Adipose tissue (tissue), 3 donors: Measurements from ENCODE around the gene PLXNA4. TPM values are rescaled to one million over a fixed set of nuclear protein-coding genes. Genes with fewer than 3 reads are reported as not detected.

ENCODE experiments used
- H3K27ac ChIP-seq: one replicate; pipeline ENCODE4 v1.5.1; 2013; ENCODE audit warnings: low read depth, low read length
- WGBS, 3 donors: extraction: QIAGEN DNeasy Blood & Tissue Kit; methylation state at CpG; one replicate each; pipeline ENCODE4 v1.1.7; 2013; 5-methylcytosine and 5-hydroxymethylcytosine counted together
- polyA plus RNA-seq, 3 donors: library from polyadenylated mRNA; stranded (reverse); fragments of 200-250 nt; gene quantifications; one replicate each; pipeline ENCODE4 v1.2.3, GENCODE V29; 2013
- donor health status: healthy with polysubstance abuse.
- donor health status: Bipolar disorder and iron deficiency.
- donor health status: healthy.

The PLXNA4 gene
- polyA plus RNA-seq, 3 donors: 1.6 to 38.3 (median 11.6) TPM

DNA sequence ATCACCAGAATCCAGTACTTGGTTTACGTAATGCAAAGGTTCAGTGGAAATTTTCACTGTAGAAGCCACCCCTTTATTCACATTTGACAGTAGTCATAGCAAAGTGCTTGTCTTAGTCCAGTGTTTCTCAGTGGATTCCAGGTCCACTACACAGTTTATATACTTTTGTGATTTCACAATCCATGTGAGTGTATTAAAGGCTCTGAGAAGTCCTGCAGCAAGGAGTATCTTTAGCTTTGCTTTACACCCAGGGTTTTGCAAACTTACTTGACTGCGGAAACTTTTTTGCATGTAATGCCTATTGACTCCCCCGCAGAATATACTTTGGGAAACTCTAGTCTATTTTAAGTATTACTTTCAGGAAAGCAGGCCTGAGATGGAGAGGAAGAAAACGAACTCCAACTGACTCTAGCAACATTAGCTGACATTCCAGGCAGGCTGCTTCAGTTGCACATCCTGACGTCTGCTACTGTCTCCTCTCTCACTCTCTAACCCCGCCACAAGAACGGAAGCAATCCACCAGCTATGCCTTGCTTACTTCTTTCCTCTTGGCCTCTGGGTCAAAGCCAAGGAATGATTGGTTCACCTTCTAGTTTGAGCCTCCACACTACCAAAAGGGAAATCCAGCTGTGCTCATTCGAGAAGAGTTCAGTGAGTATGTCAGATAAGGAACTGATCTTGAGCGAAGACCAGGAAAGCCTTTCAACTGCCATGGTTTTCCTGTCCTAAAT, 6.2 kb downstream of the PLXNA4 start:
- H3K27ac ChIP-seq: no peak overlapping the region
- WGBS, 3 donors: 46 to 59% (median 48%) methylated on average over 9 of the region's 9 CpGs

DNA sequence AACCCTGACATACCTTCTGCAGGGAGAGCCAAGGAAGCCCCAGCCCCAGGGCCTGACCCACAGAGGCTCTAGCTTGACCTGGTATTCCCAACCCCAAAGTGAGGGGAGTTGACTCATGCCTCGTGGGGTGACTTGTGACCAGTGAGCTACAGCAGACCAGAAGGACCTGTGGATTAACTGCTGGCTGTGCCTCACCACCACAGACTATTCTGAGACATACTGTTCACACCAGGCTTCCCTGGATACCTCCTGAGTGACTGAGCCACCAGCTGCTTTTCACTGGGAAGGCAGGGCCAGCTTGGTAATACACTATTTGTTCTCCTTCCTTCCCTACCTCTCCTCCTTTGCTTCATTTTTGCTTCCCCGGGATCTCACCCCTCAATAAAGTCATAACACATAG, 7.3 kb downstream of the PLXNA4 start:
- no peak overlapping the region for H3K27ac ChIP-seq
- WGBS, 3 donors: 60 to 95% (median 86%) methylated on average over 2 of the region's 2 CpGs

DNA sequence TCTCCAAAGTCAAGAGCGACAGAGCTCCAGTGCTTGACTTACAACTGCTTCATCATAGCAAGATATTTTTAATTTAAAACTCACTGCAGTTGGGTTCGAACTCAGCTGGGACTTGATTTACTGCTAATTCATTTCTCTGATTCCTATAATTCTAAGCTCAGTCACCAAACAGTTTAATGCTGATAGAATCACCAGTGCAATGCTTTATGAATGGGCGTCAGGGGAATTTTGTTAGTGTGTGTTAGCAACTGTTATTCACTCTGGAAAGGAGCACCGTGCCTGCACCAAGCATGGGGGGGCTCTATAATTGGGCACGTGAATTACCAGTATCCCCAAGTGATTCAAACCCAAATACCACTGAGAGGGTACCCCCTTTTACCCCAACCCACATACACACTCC, 10.4 kb downstream of the PLXNA4 start:
- 60 to 82% (median 76%) methylated on average over 5 of the region's 5 CpGs for WGBS, 3 donors
- H3K27ac ChIP-seq: no peak overlapping the region

DNA sequence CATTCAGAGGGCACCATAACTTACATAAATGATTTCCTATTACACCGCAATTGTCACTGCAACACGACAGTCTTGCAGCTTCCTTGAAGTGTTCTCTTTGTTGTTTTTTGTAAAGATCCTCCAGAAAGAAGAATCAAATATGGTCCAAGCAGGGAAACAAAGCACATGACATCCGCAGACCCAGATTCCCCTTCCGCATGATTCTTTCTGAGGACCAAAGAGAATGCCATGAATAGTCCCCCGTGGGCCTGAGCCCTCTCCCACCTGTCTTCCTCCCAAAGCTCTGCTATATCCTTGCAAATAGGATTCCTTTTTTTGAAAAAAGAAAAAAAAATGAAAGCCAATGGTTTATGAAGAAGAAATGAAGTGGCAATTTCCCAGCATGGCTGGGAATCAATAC, 10.8 kb downstream of the PLXNA4 start:
- no peak overlapping the region for H3K27ac ChIP-seq
- 84 to 90% (median 86%) methylated on average over 5 of the region's 5 CpGs for WGBS, 3 donors

DNA sequence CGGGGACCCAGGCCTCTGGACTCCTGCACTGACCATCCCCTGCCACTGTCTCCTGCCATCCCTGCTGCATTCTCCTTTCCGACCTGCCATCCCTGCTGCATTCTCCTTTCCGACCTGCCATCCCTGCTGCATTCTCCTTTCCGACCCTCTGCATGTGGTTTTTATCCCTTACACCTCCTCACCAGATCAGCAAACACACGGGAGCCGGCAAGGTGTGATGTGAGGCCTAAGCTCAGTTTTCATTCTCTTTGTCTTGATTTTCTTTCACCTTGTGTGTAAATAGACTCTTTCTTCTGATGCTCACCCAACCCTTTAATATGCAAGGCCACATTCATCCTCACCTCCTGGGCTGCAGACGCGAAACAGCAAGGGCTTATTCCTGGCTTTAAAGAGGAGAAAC, 11.4 kb downstream of the PLXNA4 start:
- WGBS, 3 donors: 70 to 91% (median 90%) methylated on average over 8 of the region's 8 CpGs
- no peak overlapping the region for H3K27ac ChIP-seq

DNA sequence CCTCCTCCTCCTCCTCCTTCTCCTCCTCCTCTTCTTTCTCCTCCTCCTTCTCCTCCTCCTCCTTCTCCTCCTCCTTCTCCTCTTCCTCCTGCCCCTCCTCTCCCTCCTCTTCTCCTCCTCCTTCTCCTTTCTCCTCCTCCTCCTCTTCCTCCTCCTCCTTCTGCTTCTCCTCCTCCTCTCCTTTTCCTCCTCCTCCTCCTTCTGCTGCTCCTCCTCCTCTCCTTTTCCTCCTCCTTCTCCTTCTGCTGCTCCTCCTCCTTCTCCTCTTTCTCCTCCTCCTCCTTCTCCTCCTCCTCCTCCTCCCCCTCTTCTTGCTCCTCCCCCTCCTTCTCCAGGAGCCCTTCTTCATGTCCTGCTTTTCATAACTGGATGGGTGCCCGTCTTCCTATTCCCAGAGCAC, 12.2 kb downstream of the PLXNA4 start:
- H3K27ac ChIP-seq: no peak overlapping the region
- WGBS, 3 donors: 59 to 72% (median 64%) methylated on average over 1 of the region's 1 CpG

DNA sequence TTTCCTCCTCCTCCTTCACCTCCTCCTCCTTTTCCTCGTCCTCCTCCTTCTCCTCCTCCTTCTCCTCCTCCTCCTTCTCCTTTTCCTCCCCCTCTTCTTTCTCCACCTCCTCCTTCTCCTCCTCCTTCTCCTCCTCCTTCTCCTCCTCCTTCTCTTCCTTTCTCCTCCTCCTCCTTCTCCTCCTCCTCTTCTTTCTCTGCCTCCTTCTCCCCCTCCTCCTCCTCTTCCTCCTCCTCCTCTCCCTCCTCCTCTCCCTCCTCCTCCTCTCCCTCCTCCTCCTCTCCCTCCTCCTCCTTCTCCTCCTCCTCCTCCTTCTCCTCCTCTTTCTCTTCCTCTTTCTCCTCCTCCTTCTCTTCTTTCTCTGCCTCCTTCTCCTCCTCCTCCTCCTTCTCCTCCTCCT, 13.6 kb downstream of the PLXNA4 start:
- no peak overlapping the region for H3K27ac ChIP-seq
- 0 to 100% (median 64%) methylated on average over 1 of the region's 1 CpG for WGBS, 3 donors

DNA sequence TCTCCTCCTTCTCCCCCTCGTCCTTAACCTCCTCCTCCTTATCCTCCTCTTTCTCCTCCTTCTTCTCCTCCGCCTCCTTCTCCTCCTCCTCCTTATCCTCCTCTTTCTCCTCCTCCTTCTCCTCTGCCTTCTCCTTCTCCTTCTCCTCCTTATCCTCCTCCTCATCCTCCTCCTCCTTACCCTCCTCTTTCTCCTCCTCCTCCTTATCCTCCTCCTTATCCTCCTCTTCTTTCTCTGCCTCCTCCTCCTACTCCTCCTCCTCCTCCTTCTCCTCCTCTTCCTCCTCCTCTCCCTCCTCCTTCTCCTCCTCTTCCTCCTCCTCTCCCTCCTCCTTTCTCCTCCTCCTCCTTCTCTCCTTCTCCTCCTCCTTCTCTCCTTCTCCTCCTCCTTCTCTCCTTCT, 14.5 kb downstream of the PLXNA4 start:
- 55 to 81% (median 79%) methylated on average over 2 of the region's 2 CpGs for WGBS, 3 donors

DNA sequence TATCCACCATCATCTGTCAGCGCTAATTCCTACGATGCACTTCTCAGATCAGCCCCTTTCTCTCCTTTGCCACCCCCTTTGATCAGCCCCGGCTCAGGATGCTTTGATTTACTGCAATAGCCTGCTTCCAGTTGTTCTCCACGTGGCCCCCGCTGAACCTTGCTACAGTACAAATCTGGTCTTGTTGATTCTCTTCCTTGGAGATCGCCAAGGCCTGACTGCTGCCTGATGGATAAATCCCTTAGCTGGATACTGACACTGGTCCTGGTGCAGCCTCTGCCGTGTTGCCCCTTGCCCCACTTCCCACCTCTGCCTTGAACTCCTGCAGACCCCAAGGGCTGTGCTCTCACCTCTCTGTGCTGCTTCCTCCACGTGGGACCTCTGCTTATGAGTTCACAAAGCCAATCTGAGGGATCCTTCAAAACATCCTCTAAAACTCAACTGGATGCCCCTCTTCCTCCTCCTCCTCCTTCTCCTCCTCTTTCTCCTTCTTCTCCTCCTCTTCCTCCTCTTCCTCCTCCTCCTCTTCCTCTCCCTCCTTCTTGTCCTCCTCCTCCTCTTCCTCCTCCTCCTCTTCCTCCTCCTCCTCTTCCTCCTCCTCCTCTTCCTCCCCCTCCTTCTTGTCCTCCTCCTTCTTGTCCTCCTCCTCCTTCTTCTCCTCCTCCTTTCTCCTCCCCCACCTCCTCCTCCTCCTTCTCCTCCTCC, 15.3 kb downstream of the PLXNA4 start:
- WGBS, 3 donors: 76 to 83% (median 79%) methylated on average over 8 of the region's 8 CpGs
- H3K27ac ChIP-seq: no peak overlapping the region

More for the DNA sequence above, 14.5 kb downstream of the PLXNA4 start:
- no peak overlapping the region for H3K27ac ChIP-seq

DNA sequence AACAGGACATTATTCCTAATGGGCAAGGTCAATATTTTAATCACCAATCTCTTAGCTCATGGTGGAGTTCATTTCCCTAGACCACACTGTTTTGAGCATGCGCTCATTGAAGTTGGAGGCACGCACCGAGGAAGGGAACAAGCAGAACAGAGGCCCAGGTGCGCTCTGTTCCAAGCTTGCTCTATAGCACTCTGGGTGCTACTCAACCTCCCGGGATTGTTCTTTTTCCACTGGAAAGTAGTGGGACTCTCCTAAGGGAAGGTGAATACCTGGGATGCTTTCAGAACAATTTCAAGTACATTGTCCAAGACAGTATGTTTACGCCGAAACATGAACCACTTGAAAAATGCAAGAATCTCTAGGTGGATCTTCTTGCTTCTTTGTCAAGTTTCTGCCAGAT, 16.2 kb downstream of the PLXNA4 start:
- 91 to 97% (median 96%) methylated on average over 7 of the region's 7 CpGs for WGBS, 3 donors
- no peak overlapping the region for H3K27ac ChIP-seq

DNA sequence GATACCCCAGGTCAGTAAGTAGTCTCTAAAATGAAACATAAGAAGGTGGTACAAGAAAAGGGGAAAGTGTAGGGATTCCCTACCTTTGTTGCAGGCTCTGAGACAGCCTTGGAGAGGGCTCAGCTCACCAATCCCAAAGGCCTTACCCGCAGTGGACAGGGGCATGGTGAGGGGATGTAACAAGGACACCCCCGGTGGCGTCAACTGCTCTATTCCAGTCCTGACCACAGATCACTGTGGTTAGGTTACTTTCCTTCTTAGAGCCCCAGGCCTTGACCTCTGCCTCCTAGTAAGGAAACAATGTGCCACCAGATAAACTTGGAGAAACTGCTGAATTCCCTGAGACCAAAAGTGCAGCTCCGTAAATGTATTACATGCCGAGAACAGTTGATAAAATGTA, 17.5 kb downstream of the PLXNA4 start:
- 74 to 79% (median 76%) methylated on average over 5 of the region's 5 CpGs for WGBS, 3 donors
- H3K27ac ChIP-seq: no peak overlapping the region

DNA sequence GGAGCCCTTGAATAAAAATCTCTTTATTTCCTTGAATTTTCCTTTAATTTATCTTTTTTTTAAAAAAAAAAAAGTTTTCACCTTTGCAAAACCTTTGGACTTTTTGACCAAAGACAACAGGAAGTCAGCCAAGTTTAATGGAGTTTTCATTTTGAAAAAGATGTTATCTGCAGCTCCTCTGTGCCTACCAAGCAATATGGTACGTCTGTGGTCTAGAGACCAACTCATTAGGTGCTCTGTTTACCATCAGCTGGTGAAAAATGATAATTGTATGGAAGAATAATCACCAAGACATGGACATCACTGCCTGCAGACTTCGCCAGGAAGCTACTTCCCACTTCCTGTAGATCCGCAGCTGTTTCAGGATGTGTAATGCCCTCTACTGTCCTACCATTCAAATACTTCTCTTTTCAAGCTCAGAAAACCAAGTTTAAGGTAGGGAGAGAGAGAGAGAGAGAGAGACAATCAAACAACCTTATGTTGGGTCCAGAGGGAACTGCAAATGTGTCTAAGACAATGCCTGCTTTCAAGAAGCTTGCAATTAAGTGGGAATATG, 18.7 kb downstream of the PLXNA4 start:
- no peak overlapping the region for H3K27ac ChIP-seq
- WGBS, 3 donors: 38 to 54% (median 51%) methylated on average over 3 of the region's 3 CpGs

DNA sequence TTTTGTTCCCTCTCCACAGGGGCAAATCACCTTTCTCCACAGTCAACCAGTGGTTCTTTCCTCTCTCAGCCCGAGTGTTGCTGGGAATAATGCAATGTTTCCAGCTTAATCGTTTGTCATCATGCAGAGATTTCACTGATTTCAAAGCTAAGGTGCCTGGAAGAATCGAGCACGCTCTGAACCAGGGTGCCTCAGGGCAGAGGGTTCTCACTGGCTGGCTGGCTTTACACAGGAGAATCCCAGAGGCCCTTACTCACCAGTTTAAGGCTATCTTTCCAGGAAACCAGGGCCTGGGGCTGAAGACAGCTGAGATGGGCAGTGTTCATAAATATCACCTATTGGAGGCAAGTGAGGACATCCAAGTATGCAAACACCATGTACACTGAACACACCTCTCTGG, 21.8 kb downstream of the PLXNA4 start:
- no peak overlapping the region for H3K27ac ChIP-seq
- WGBS, 3 donors: 53 to 82% (median 82%) methylated on average over 4 of the region's 4 CpGs

DNA sequence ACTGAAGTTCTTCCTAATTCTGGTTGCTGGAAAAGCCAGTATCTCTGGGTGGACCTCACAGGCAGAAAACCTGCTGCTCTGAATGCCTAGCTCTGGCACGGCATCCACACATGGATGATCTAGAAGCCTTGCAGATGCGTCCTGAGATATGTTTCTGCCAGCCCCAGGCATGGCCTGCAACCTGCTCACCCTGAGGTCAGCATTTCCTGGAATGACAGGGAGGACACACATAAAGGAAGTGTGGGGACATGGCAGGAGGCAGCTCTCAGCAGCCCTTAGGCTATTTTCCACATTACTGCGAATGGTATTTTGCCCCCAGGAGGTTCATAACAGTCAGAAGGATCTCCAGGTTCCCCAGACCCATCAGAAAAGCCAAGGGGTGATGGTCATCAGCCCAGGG, 23.2 kb downstream of the PLXNA4 start:
- no peak overlapping the region for H3K27ac ChIP-seq
- WGBS, 3 donors: 71 to 72% (median 71%) methylated on average over 3 of the region's 3 CpGs

DNA sequence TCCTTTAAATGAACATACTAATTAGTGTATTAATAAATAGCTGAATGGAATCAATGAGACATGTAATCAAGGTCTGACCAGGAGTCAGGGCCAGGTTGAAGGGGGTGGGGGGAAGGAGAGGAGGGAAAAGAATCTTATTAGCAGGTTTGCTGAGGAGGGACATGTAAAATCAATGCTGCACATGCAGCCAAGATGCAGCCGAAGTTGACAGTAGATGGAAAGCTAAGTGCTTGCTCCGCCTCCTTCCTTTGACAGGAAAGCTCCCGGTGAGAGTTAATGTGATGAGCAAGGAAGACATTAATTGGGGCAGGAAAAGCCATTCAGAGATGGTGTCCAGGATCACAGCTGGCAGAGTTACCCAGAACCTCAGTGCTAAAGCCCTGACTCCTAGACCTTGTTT, 24.4 kb downstream of the PLXNA4 start:
- WGBS, 3 donors: 42 to 60% (median 52%) methylated on average over 3 of the region's 3 CpGs
- H3K27ac ChIP-seq: no peak overlapping the region

DNA sequence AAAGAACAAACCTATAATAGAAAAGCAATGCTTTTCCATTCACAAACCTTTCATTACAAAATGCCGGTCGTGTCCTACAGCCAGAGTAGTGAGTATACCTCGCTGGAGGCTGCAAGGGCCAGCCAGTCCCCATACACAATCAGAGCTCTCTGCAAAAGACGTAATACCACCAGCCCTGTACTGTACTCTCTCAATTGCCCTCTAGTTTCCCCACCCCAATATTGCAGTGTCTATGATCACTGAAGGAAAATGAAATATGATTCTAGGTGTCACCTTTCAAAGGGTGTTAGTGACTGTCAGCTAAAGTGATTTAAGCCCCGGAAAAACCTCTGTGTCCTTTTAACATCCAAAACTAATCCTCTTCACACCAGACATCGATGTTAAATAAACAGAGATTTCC, 24.8 kb downstream of the PLXNA4 start:
- 71 to 78% (median 75%) methylated on average over 6 of the region's 6 CpGs for WGBS, 3 donors
- H3K27ac ChIP-seq: no peak overlapping the region

DNA sequence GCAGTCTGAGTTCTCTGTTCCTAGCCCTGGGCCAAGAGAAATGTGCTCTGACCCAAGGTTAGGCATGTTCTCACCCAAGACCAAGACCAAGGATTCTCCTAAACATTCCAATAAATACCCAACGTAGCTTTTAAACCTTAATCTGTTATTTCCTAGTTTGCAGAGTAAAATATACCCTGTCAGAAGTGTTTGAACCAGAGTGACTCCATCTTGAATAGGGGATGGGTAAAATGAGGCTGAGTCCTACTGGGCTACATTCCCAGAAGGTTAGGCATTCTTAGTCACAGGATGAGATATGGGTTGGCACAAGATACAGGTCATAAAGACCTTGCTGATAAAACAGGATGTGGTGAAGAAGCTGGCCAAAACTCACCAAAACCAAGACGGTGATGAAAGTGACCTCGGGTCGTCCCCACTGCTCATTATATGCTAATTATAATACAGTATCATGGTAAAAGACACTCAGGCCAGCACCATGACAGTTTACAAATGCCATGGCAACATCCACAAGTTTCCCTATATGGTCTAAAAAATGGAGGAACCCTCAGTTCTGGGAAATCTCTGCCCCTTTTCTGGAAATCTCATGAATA, 27.7 kb downstream of the PLXNA4 start:
- 45 to 58% (median 56%) methylated on average over 4 of the region's 4 CpGs for WGBS, 3 donors
- H3K27ac ChIP-seq: no peak overlapping the region

DNA sequence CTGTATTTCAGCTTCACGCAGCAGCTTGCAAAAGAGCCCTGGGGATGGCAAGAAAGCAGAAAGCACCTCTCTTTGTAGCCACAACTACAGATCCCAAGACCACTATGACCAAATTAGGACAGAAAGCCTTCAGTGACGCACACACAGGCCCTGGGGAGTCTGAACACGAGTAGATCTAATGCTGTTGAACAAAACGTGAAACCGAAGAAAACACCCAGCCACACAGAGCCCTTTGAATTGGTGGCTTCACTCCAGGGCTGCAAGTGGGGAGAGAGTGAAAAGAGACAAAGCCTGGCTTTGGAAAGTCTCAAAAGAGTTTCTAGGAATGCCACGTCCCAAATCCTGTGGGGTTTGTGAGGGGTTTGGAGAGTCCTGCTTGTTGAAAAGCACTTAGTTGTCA, 28.4 kb downstream of the PLXNA4 start:
- WGBS, 3 donors: 56 to 79% (median 65%) methylated on average over 6 of the region's 6 CpGs

DNA sequence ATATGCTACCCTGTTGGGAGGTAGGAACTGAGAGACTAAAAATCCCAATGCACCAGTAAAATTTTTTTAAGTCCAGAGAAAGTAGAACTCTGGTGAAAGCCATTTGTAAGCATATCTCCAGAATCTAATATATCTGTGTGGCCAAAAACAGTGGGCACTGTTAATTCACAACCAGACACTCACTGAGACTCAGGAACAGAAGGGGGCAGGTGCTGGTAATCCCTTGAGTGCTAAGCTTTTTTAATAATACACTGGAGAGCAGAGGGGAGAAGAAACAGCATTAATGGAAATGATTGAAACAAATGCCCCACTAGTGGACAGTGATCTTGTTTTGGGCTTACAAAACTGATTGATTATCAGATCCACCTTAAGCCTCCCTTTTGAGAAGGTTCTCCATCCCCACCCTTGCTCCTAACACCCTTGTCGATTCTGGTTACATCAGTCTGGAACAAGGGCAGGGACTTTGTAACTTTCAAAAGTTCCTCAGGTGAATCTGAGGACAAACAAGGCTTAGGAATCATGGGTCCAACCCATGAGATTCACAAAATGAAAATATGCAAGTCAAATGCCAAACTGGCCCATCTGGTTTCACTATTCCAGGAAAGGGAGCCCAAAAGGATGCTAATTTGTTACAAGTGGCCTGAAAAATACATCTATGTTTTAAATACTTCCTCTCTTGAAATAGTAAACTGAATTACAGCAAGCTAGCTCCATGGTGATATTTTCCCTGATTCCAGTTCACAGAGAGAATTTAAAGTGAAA, 29.7 kb downstream of the PLXNA4 start:
- no peak overlapping the region for H3K27ac ChIP-seq
- 77 to 100% (median 91%) methylated on average over 1 of the region's 1 CpG for WGBS, 3 donors

More for the DNA sequence above, 28.4 kb downstream of the PLXNA4 start:
- H3K27ac ChIP-seq: no peak overlapping the region
